ENCODE data around the gene DNAAF8. TPM values are rescaled to one million over a fixed set of nuclear protein-coding genes. Genes with fewer than 3 reads are reported as not detected.

DNAAF8 gene
- total and polyA plus RNA-seq, 2 of the 4 experiments (the other 2 are of a cell fraction), result 0.54 to 1.7 TPM

- Histone ChIP-seq H2AK5ac (ENCODE audit: low read depth, low read length) (no peak overlapping the region), H2BK120ac (ENCODE audit: low read depth, low read length) (no peak overlapping the region), H3K4me3 (ENCODE audit: insufficient read depth, low read depth, low read length) (no peak overlapping the region), H4K91ac (ENCODE audit: insufficient read depth, low read depth, low read length) (no peak overlapping the region), H2BK5ac (ENCODE audit: low read depth, low read length, poor library complexity, severe bottlenecking) (no peak overlapping the region), H2AK9ac (replicated peaks; ENCODE audit: low read depth, low read length, poor library complexity) (no peak overlapping the region), H3K14ac (replicated peaks; ENCODE audit: low read depth, low read length) (no peak overlapping the region), H3K36me3 (ENCODE audit: control insufficient read depth, insufficient read depth, low read length) (peaks cover 52% of the 10 kb centered on the region), H3K56ac (ENCODE audit: extremely low read depth, insufficient read depth, low read length) (no peak overlapping the region), H3K27me3 (ENCODE audit: control insufficient read depth, insufficient read depth, low read length) (no peaks in the 10 kb centered on the region), H3K9ac (ENCODE audit: low read depth, low read length) (no peak overlapping the region), H3K79me1 (ENCODE audit: low read depth in 1 of 2, low read length in 2 of 2) (peaks cover 6 to 9% of the 10 kb centered on the region in 2 experiments; a peak in 3 of 4 replicates), H4K20me1 (ENCODE audit: insufficient read depth, low read length) (peaks cover 5% of the 10 kb centered on the region; the same call in 1 of the 2 replicates), H4K5ac (ENCODE audit: low read depth, low read length) (no peak overlapping the region), H2AFZ (replicated peaks; ENCODE audit: low read length, poor library complexity) (no peak overlapping the region), H3K4me1 (ENCODE audit: control insufficient read depth, insufficient read depth, low read length) (no peaks in the 10 kb centered on the region), H2BK15ac (ENCODE audit: low read depth, low read length) (no peak overlapping the region), H3K18ac (ENCODE audit: low read depth, low read length) (no peak overlapping the region), H2BK20ac (ENCODE audit: low read depth, low read length) (no peak overlapping the region), H3K23ac (ENCODE audit: low read depth, low read length) (no peak overlapping the region), H3K27ac (ENCODE audit: insufficient read depth, low read length) (no peak overlapping the region), H4K8ac (ENCODE audit: low read depth in 2 of 2, low read length in 2 of 2) (no peak overlapping the region), H3K9me1 (ENCODE audit: insufficient read depth, low read length) (no peaks in the 10 kb centered on the region), H3K9me3 (ENCODE audit: control insufficient read depth, insufficient read depth, low read length) (peaks cover 4% of the 10 kb centered on the region), H3K4ac (ENCODE audit: low read depth, low read length) (no peak overlapping the region), H3K4me2 (ENCODE audit: low read depth, low read length) (no peak overlapping the region)
- in situ Hi-C loops (cut with MboI; ENCODE audit: low sequenced_read_pairs) (no loop called here), intact Hi-C loops (cut with micrococcal nuclease) (no loop called here), dilution Hi-C loops (cut with HindIII; ENCODE audit: low sequenced_read_pairs, unreplicated experiment) (no loop called here)
- BruUV-seq (replicated peaks), result no TSS peak
- ATAC-seq (ENCODE audit: low read depth), result no peak
- TF ChIP-seq RAD21 (IDR thresholded peaks at IDR 0.05; ENCODE audit: low read length), result no peak
- 93% methylated on average over 3 of the region's 11 CpGs; no CpG with 5 or more reads in 1 of the 2 experiments for WGBS, 2 experiments (ENCODE audit: extremely low coverage in 2 of 2, insufficient read length in 1 of 2)
- ChIA-PET CTCF (no interaction called here), POLR2A (ENCODE audit: unreplicated experiment) (no interaction called here)
- DNase-seq, result no peak
Measured at GRCh38 chr16:4753227-4753626, 18.9 kb downstream of the DNAAF8 start.

Data from IMR-90 (cell line).